GM23338 (cell line): ENCODE measurements around the gene SNRNP200. TPM values are rescaled to one million over a fixed set of nuclear protein-coding genes. Genes with fewer than 3 reads are reported as not detected.

ENCODE experiments used
- ATAC-seq: fragments of 200-7000 bp; cut with Tn5 transposase; 3 replicates; pipeline ENCODE4 v1.9.1; 2020
- DNase-seq: peaks from one replicate; pipeline ENCODE4 v3.0.0-alpha.2; 2015; ENCODE audit warnings: low spot score
- H2AFZ ChIP-seq: fragments of 200-600 bp; sonication (generic); 2 replicates; pipeline ENCODE4 v1.8.0; 2016; ENCODE audit warnings: antibody characterized with exemption, mild to moderate bottlenecking, moderate library complexity
- H3F3A ChIP-seq: fragments of 200-600 bp; sonication (generic); replicated peaks from 2 replicates; pipeline ENCODE4 v1.8.0; 2017; ENCODE audit warnings: antibody characterized with exemption, mixed run types, low read depth
- H3K27ac ChIP-seq: fragments of 200-600 bp; sonication (generic); 2 replicates; pipeline ENCODE4 v1.6.1; 2016; ENCODE audit warnings: low read depth
- H3K27me3 ChIP-seq: fragments of 200-600 bp; sonication (generic); 2 replicates; pipeline ENCODE4 v1.8.0; 2016; ENCODE audit warnings: mild to moderate bottlenecking, mixed run types, moderate library complexity; ENCODE audit not compliant: insufficient read depth
- H3K36me3 ChIP-seq: fragments of 200-600 bp; sonication (generic); 2 replicates; pipeline ENCODE4 v1.8.0; 2016; ENCODE audit warnings: mild to moderate bottlenecking; ENCODE audit not compliant: insufficient read depth
- H3K4me1 ChIP-seq: fragments of 200-600 bp; sonication (generic); 2 replicates; pipeline ENCODE4 v1.8.0; 2016; ENCODE audit warnings: mild to moderate bottlenecking, moderate library complexity; ENCODE audit not compliant: insufficient read depth
- H3K4me2 ChIP-seq: fragments of 200-600 bp; sonication (generic); 2 replicates; pipeline ENCODE4 v1.7.1; 2017; ENCODE audit warnings: mixed run types
- H3K4me3 ChIP-seq: fragments of 200-600 bp; sonication (generic); 2 replicates; pipeline ENCODE4 v1.6.1; 2016; ENCODE audit warnings: mixed run types
- H3K79me2 ChIP-seq: fragments of 200-600 bp; sonication (generic); replicated peaks from 2 replicates; pipeline ENCODE4 v1.8.0; 2017; ENCODE audit warnings: mild to moderate bottlenecking; ENCODE audit not compliant: insufficient read depth
- H3K9me2 ChIP-seq: fragments of 200-600 bp; sonication (generic); 2 replicates; pipeline ENCODE4 v1.8.0; 2017; ENCODE audit not compliant: insufficient read depth
- H4K20me1 ChIP-seq: fragments of 200-600 bp; sonication (generic); replicated peaks from 2 replicates; pipeline ENCODE4 v1.8.0; 2017; ENCODE audit warnings: mild to moderate bottlenecking; ENCODE audit not compliant: insufficient read depth
- H3K27ac Mint-ChIP-seq: 2 replicates; pipeline ENCODE4 v1.8.0; 2020; ENCODE audit warnings: inconsistent platforms, mild to moderate bottlenecking, moderate library complexity, mixed read lengths
- H3K27me3 Mint-ChIP-seq: 3 replicates; pipeline ENCODE4 v1.8.0; 2022; ENCODE audit warnings: low read depth, mild to moderate bottlenecking, moderate library complexity, mixed read lengths, inconsistent platforms; ENCODE audit not compliant: insufficient read depth, poor library complexity
- H3K36me3 Mint-ChIP-seq: 3 replicates; pipeline ENCODE4 v1.8.0; 2021; ENCODE audit warnings: low read depth, mild to moderate bottlenecking, inconsistent platforms, moderate library complexity, mixed read lengths
- H3K4me1 Mint-ChIP-seq: 3 replicates; pipeline ENCODE4 v1.8.0; 2020; ENCODE audit warnings: mild to moderate bottlenecking, inconsistent platforms, mixed read lengths
- H3K4me3 Mint-ChIP-seq: 3 replicates; pipeline ENCODE4 v1.8.0; 2021; ENCODE audit warnings: moderate library complexity, mild to moderate bottlenecking, inconsistent platforms, mixed read lengths
- H3K9me3 Mint-ChIP-seq: 3 replicates; pipeline ENCODE4 v1.8.0; 2020; ENCODE audit warnings: moderate library complexity, mild to moderate bottlenecking, inconsistent platforms, mixed read lengths
- CREB1 ChIP-seq: fragments of 250-450 bp; sonication (Bioruptor Pico); IDR thresholded peaks from 2 replicates; pipeline ENCODE4 v1.5.0; 2020; ENCODE audit warnings: low read depth, mild to moderate bottlenecking, moderate library complexity
- EZH2 ChIP-seq: fragments of 200-600 bp; sonication (generic); IDR thresholded peaks from one replicate; pipeline ENCODE4 v1.8.0; 2017; ENCODE audit warnings: antibody characterized with exemption, mild to moderate bottlenecking, low read depth; ENCODE audit not compliant: unreplicated experiment
- JUNB ChIP-seq: IDR thresholded peaks from one replicate; pipeline ENCODE4 v1.6.1; 2016; ENCODE audit warnings: antibody characterized with exemption; ENCODE audit not compliant: unreplicated experiment
- POLR2AphosphoS5 ChIP-seq: IDR thresholded peaks from 2 replicates; pipeline ENCODE4 v1.6.1; 2016; ENCODE audit warnings: antibody characterized with exemption, low read depth
- ZNF114 ChIP-seq: fragments of 250-450 bp; sonication (Bioruptor Pico); IDR thresholded peaks from 2 replicates; pipeline ENCODE4 v1.5.0; 2020; ENCODE audit warnings: mild to moderate bottlenecking, moderate library complexity
- polyA plus RNA-seq: library from polyadenylated mRNA; unstranded; fragments of >200 nt; fragmentation: Nextera tagmentation; extraction: Ambion mirVana; gene quantifications from 2 replicates; pipeline ENCODE4 v1.2.1, GENCODE V29; 2016
- total RNA-seq: library from RNA; depleted of rRNA; stranded (reverse); fragments of >200 nt; shearing (Covaris generic); gene quantifications from 2 replicates; pipeline ENCODE4 v1.2.3, GENCODE V29; 2014
- TF ChIP-seq, protein P1 (sequence below): IDR thresholded peaks from one replicate; pipeline ENCODE4 v1.6.1; 2018; ENCODE audit warnings: antibody characterized with exemption; ENCODE audit not compliant: unreplicated experiment
- TF ChIP-seq, protein P2 (sequence below), 2 experiments: fragments of 200-600 bp in 1 of 2; sonication (generic) in 1 of 2; conservative IDR thresholded peaks; 2 replicates each; pipeline versions ENCODE4 v1.5.1 to v1.6.1; 2016 to 2017; ENCODE audit warnings: antibody characterized with exemption in 2 of 2, low read depth in 2 of 2, mild to moderate bottlenecking in 2 of 2, moderate library complexity in 1 of 2
- TF ChIP-seq, protein P3 (sequence below): fragments of 250-450 bp; sonication (Bioruptor Pico); IDR thresholded peaks from 2 replicates; pipeline ENCODE4 v1.5.0; 2020; ENCODE audit warnings: mild to moderate bottlenecking, moderate library complexity
- TF ChIP-seq, protein P4 (sequence below): IDR thresholded peaks from 2 replicates; pipeline ENCODE4 v1.6.1; 2016; ENCODE audit warnings: antibody characterized with exemption

SNRNP200 gene
- total and polyA plus RNA-seq, 2 experiments from 2014 or later: 70.7 to 179 TPM

DNA sequence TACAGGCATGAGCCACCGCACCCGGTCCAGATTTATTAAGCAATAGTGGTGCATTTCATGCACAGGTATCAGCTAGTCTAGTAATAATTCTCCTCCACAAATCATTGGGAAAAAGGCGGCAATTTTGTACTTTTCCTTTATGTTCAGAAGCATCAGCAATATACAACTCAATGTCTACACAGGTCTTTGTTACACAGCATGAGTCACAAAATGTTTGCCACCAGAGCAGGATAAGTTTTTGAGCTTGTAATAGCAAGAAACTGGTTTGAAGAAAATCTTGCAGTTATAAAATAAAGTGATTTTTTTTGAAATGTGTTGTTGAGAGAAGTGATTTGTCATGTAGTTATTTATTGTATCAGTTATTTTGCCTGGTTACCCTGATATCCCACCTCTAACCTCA, 15.0 kb upstream of the SNRNP200 start (continued):
- TF ChIP-seq, protein P1, sequence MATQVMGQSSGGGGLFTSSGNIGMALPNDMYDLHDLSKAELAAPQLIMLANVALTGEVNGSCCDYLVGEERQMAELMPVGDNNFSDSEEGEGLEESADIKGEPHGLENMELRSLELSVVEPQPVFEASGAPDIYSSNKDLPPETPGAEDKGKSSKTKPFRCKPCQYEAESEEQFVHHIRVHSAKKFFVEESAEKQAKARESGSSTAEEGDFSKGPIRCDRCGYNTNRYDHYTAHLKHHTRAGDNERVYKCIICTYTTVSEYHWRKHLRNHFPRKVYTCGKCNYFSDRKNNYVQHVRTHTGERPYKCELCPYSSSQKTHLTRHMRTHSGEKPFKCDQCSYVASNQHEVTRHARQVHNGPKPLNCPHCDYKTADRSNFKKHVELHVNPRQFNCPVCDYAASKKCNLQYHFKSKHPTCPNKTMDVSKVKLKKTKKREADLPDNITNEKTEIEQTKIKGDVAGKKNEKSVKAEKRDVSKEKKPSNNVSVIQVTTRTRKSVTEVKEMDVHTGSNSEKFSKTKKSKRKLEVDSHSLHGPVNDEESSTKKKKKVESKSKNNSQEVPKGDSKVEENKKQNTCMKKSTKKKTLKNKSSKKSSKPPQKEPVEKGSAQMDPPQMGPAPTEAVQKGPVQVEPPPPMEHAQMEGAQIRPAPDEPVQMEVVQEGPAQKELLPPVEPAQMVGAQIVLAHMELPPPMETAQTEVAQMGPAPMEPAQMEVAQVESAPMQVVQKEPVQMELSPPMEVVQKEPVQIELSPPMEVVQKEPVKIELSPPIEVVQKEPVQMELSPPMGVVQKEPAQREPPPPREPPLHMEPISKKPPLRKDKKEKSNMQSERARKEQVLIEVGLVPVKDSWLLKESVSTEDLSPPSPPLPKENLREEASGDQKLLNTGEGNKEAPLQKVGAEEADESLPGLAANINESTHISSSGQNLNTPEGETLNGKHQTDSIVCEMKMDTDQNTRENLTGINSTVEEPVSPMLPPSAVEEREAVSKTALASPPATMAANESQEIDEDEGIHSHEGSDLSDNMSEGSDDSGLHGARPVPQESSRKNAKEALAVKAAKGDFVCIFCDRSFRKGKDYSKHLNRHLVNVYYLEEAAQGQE: no peak
- no peak for TF ChIP-seq CREB1 (CRISPR knock-in tag)
- TF ChIP-seq, protein P2, sequence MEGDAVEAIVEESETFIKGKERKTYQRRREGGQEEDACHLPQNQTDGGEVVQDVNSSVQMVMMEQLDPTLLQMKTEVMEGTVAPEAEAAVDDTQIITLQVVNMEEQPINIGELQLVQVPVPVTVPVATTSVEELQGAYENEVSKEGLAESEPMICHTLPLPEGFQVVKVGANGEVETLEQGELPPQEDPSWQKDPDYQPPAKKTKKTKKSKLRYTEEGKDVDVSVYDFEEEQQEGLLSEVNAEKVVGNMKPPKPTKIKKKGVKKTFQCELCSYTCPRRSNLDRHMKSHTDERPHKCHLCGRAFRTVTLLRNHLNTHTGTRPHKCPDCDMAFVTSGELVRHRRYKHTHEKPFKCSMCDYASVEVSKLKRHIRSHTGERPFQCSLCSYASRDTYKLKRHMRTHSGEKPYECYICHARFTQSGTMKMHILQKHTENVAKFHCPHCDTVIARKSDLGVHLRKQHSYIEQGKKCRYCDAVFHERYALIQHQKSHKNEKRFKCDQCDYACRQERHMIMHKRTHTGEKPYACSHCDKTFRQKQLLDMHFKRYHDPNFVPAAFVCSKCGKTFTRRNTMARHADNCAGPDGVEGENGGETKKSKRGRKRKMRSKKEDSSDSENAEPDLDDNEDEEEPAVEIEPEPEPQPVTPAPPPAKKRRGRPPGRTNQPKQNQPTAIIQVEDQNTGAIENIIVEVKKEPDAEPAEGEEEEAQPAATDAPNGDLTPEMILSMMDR (conservative IDR thresholded peaks at IDR 0.05; ENCODE audit: low read depth in 2 of 2): no peak

DNA sequence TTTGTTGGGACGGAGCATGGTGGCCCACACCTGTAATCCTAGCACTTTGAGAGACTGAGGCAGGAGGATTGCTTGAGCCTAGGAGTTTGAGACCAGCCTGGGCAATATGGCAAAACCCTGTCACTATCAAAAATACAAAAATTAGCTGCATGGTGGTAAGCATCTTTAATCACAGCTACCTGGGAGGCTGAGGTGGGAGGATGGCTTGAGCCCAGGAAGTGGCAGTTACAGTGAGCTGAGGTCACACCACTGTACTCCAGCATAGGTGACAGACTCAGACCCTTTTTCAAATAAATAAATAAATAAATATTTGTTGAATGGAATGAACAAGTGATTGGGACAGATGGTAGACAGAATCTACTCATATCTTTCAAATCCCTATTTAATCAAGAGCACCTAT, 14.1 kb upstream of the SNRNP200 start:
- Mint-ChIP-seq H3K27ac (no peak overlapping the region), H3K4me1 (peaks cover 7% of the 10 kb centered on the region; the same call in 2 of the 3 replicates), H3K27me3 (peaks cover 41% of the 10 kb centered on the region), H3K9me3 (no peaks in the 10 kb centered on the region; the same call in 2 of the 3 replicates), H3K4me3 (no peak overlapping the region), H3K36me3 (no peaks in the 10 kb centered on the region)
- no peaks in the 10 kb centered on the region for H3K79me2 ChIP-seq
- H3K4me2 ChIP-seq: no peak overlapping the region
- H3K27ac ChIP-seq: no peak overlapping the region
- 0 out of 2 replicates have a peak, but pooled peaks cover 8% of the 10 kb centered on the region for H3K4me1 ChIP-seq
- DNase-seq: no peak
- H3F3A ChIP-seq: peaks cover 9% of the 10 kb centered on the region; the same call in 1 of the 2 replicates
- no peaks in the 10 kb centered on the region for H4K20me1 ChIP-seq
- no peak overlapping the region for H3K4me3 ChIP-seq
- ATAC-seq: no peak
- H3K27me3 ChIP-seq: peaks cover 59% of the 10 kb centered on the region
- H3K9me2 ChIP-seq: no peaks in the 10 kb centered on the region
- H2AFZ ChIP-seq: no peak overlapping the region
- H3K36me3 ChIP-seq: no peaks in the 10 kb centered on the region; the same call in 1 of the 2 replicates
- TF ChIP-seq, protein P3, sequence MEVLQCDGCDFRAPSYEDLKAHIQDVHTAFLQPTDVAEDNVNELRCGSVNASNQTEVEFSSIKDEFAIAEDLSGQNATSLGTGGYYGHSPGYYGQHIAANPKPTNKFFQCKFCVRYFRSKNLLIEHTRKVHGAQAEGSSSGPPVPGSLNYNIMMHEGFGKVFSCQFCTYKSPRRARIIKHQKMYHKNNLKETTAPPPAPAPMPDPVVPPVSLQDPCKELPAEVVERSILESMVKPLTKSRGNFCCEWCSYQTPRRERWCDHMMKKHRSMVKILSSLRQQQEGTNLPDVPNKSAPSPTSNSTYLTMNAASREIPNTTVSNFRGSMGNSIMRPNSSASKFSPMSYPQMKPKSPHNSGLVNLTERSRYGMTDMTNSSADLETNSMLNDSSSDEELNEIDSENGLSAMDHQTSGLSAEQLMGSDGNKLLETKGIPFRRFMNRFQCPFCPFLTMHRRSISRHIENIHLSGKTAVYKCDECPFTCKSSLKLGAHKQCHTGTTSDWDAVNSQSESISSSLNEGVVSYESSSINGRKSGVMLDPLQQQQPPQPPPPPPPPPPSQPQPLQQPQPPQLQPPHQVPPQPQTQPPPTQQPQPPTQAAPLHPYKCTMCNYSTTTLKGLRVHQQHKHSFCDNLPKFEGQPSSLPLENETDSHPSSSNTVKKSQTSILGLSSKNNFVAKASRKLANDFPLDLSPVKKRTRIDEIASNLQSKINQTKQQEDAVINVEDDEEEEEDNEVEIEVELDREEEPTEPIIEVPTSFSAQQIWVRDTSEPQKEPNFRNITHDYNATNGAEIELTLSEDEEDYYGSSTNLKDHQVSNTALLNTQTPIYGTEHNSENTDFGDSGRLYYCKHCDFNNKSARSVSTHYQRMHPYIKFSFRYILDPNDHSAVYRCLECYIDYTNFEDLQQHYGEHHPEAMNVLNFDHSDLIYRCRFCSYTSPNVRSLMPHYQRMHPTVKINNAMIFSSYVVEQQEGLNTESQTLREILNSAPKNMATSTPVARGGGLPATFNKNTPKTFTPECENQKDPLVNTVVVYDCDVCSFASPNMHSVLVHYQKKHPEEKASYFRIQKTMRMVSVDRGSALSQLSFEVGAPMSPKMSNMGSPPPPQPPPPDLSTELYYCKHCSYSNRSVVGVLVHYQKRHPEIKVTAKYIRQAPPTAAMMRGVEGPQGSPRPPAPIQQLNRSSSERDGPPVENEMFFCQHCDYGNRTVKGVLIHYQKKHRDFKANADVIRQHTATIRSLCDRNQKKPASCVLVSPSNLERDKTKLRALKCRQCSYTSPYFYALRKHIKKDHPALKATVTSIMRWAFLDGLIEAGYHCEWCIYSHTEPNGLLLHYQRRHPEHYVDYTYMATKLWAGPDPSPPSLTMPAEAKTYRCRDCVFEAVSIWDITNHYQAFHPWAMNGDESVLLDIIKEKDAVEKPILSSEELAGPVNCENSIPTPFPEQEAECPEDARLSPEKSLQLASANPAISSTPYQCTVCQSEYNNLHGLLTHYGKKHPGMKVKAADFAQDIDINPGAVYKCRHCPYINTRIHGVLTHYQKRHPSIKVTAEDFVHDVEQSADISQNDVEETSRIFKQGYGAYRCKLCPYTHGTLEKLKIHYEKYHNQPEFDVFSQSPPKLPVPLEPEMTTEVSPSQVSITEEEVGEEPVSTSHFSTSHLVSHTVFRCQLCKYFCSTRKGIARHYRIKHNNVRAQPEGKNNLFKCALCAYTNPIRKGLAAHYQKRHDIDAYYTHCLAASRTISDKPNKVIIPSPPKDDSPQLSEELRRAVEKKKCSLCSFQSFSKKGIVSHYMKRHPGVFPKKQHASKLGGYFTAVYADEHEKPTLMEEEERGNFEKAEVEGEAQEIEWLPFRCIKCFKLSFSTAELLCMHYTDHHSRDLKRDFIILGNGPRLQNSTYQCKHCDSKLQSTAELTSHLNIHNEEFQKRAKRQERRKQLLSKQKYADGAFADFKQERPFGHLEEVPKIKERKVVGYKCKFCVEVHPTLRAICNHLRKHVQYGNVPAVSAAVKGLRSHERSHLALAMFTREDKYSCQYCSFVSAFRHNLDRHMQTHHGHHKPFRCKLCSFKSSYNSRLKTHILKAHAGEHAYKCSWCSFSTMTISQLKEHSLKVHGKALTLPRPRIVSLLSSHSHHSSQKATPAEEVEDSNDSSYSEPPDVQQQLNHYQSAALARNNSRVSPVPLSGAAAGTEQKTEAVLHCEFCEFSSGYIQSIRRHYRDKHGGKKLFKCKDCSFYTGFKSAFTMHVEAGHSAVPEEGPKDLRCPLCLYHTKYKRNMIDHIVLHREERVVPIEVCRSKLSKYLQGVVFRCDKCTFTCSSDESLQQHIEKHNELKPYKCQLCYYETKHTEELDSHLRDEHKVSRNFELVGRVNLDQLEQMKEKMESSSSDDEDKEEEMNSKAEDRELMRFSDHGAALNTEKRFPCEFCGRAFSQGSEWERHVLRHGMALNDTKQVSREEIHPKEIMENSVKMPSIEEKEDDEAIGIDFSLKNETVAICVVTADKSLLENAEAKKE (CRISPR knock-in tag): no peak
- TF ChIP-seq JUNB (no peak), EZH2 (no peak), ZNF114 (CRISPR knock-in tag) (no peak), POLR2AphosphoS5 (no peak)
- TF ChIP-seq, protein P4, sequence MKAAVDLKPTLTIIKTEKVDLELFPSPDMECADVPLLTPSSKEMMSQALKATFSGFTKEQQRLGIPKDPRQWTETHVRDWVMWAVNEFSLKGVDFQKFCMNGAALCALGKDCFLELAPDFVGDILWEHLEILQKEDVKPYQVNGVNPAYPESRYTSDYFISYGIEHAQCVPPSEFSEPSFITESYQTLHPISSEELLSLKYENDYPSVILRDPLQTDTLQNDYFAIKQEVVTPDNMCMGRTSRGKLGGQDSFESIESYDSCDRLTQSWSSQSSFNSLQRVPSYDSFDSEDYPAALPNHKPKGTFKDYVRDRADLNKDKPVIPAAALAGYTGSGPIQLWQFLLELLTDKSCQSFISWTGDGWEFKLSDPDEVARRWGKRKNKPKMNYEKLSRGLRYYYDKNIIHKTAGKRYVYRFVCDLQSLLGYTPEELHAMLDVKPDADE: no peak
- TF ChIP-seq, protein P2 (conservative IDR thresholded peaks at IDR 0.05; ENCODE audit: low read depth in 2 of 2): no peak
